Fibroblast of skin of abdomen (primary cell): ENCODE results near the gene EIF3A.
"Not testable (repeated sequence)": the region's sequence is repeated elsewhere in the genome, so short reads cannot be mapped to it uniquely, and the experiment has no call there.

Experiments used
- DNase-seq: peaks from one replicate; pipeline ENCODE4 v3.0.0-alpha.2; 2013

Gene EIF3A

GRCh38 chr10:119042169-119042568, 38.4 kb downstream of the EIF3A start:
- DNase-seq: no peak

GRCh38 chr10:119041326-119041725, 39.3 kb downstream of the EIF3A start:
- no peak for DNase-seq

GRCh38 chr10:119039161-119039560, 41.5 kb downstream of the EIF3A start:
- DNase-seq: no peak

GRCh38 chr10:119031496-119032059, 49.0 kb downstream of the EIF3A start:
- no peak for DNase-seq

- peak; percentile 29 for DNase-seq
These were observed 50.0 kb downstream of the EIF3A start for GRCh38 chr10:119030421-119031250.

GRCh38 chr10:119029613-119030420, 50.8 kb downstream of the EIF3A start, which contains the start of gene NANOS1:
Gene NANOS1, plus strand, starts transcription at chr10:119029714. Its CDS starts 88 bp downstream, at chr10:119029802.
- no peak for DNase-seq

- peak; percentile 79 for DNase-seq
These were observed 51.6 kb downstream of the EIF3A start for GRCh38 chr10:119028900-119029612.

GRCh38 chr10:119028445-119028899, 52.1 kb downstream of the EIF3A start:
- DNase-seq: not testable (repeated sequence)

GRCh38 chr10:119026301-119027110, 54.1 kb downstream of the EIF3A start:
- no peak for DNase-seq

- no peak for DNase-seq
These were observed 54.8 kb downstream of the EIF3A start for GRCh38 chr10:119025776-119026175.

- DNase-seq: peak; percentile 76
These were observed 55.3 kb downstream of the EIF3A start for GRCh38 chr10:119025336-119025735.

GRCh38 chr10:119024882-119025281, 55.7 kb downstream of the EIF3A start:
- DNase-seq: no peak

- no peak for DNase-seq
These were observed 57.1 kb downstream of the EIF3A start for GRCh38 chr10:119023553-119023868.

- DNase-seq: peak; percentile 63
These were observed 57.6 kb downstream of the EIF3A start for GRCh38 chr10:119022846-119023552.

- no peak for DNase-seq
These were observed 60.0 kb downstream of the EIF3A start for GRCh38 chr10:119020627-119020946.

- no peak for DNase-seq
These were observed 73.4 kb downstream of the EIF3A start for GRCh38 chr10:119007211-119007574.

GRCh38 chr10:119006451-119007210, 74.0 kb downstream of the EIF3A start:
- DNase-seq: peak; percentile 97

GRCh38 chr10:119005362-119006043, 75.1 kb downstream of the EIF3A start:
- no peak for DNase-seq

GRCh38 chr10:119003572-119004289, 76.9 kb downstream of the EIF3A start:
- DNase-seq: no peak
